Liver (tissue), 9 donors: Measurements from ENCODE around the gene GARNL3. TPM values are rescaled to one million over a fixed set of nuclear protein-coding genes. Genes with fewer than 3 reads are reported as not detected.
A peak's percentile ranks its signal among the peaks of the same experiment; 100 is the strongest.

Experiments
- DNase-seq: peaks from one replicate; pipeline ENCODE4 v3.0.0-alpha.2; 2017; ENCODE audit warnings: low spot score
- H3K27ac ChIP-seq, 2 donors: one replicate each; pipeline ENCODE4 v1.7.0; 2013; ENCODE audit warnings: inconsistent platforms in 2 of 2, low read length in 2 of 2, control low read depth in 1 of 2, low read depth in 1 of 2, mild to moderate bottlenecking in 1 of 2
- H3K27me3 ChIP-seq, 4 donors: one replicate each; pipeline versions ENCODE4 v1.6.1 to v1.7.0; 2013; ENCODE audit warnings: low read length in 3 of 4, inconsistent platforms in 1 of 4, mild to moderate bottlenecking in 1 of 4, moderate library complexity in 1 of 4; ENCODE audit not compliant: control insufficient read depth in 4 of 4, insufficient read depth in 4 of 4
- H3K36me3 ChIP-seq, 4 donors: one replicate each; pipeline versions ENCODE4 v1.6.1 to v1.7.0; 2013; ENCODE audit warnings: low read length in 3 of 4, mild to moderate bottlenecking in 3 of 4, low read depth in 1 of 4, moderate library complexity in 1 of 4; ENCODE audit not compliant: control insufficient read depth in 4 of 4, insufficient read depth in 3 of 4
- H3K4me1 ChIP-seq, 4 donors: one replicate each; pipeline versions ENCODE4 v1.6.1 to v1.7.0; 2013; ENCODE audit warnings: low read length in 3 of 4, mild to moderate bottlenecking in 3 of 4, moderate library complexity in 1 of 4; ENCODE audit not compliant: control insufficient read depth in 4 of 4, insufficient read depth in 4 of 4
- H3K4me3 ChIP-seq, 3 donors: one replicate each; pipeline versions ENCODE4 v1.6.1 to v1.7.0; 2013; ENCODE audit warnings: low read length in 3 of 3, control low read depth in 1 of 3, low read depth in 1 of 3, mild to moderate bottlenecking in 1 of 3
- H3K9ac ChIP-seq, 2 donors: one replicate each; pipeline ENCODE4 v1.7.0; 2013; ENCODE audit warnings: low read length in 2 of 2, mild to moderate bottlenecking in 2 of 2, moderate library complexity in 2 of 2, control low read depth in 1 of 2, low read depth in 1 of 2
- H3K9me3 ChIP-seq, 4 donors: one replicate each; pipeline versions ENCODE4 v1.6.1 to v1.7.0; 2013; ENCODE audit warnings: low read length in 3 of 4; ENCODE audit not compliant: control insufficient read depth in 4 of 4
- EGR1 ChIP-seq, 2 donors: IDR thresholded peaks; 2 replicates each; pipeline ENCODE4 v1.6.1; 2016 to 2018; ENCODE audit warnings: antibody characterized with exemption in 2 of 2, low read depth in 2 of 2
- FOXA2 ChIP-seq: IDR thresholded peaks from 2 replicates; pipeline ENCODE4 v1.6.1; 2016; ENCODE audit warnings: antibody characterized with exemption
- GABPA ChIP-seq, 2 donors: IDR thresholded peaks in 1 of 2; conservative IDR thresholded peaks in 1 of 2; 2 replicates each; pipeline ENCODE4 v1.6.1; 2016; ENCODE audit warnings: antibody characterized with exemption in 2 of 2, mild to moderate bottlenecking in 1 of 2, moderate library complexity in 1 of 2
- HNF4A ChIP-seq, 2 donors: conservative IDR thresholded peaks; 2 replicates each; pipeline ENCODE4 v1.6.1; 2016; ENCODE audit warnings: antibody characterized with exemption in 2 of 2, mild to moderate bottlenecking in 2 of 2
- HNF4G ChIP-seq: IDR thresholded peaks from 2 replicates; pipeline ENCODE4 v1.6.1; 2016; ENCODE audit warnings: antibody characterized with exemption
- JUND ChIP-seq, 2 donors: IDR thresholded peaks; 2 replicates each; pipeline ENCODE4 v1.6.1; 2016; ENCODE audit warnings: antibody characterized with exemption in 2 of 2
- NR2F2 ChIP-seq: IDR thresholded peaks from 2 replicates; pipeline ENCODE4 v1.6.1; 2016; ENCODE audit warnings: antibody characterized with exemption
- RAD21 ChIP-seq, 2 donors: IDR thresholded peaks; 2 replicates each; pipeline ENCODE4 v1.6.1; 2016; ENCODE audit warnings: antibody characterized with exemption in 2 of 2, mild to moderate bottlenecking in 2 of 2
- RXRA ChIP-seq, 2 donors: IDR thresholded peaks; 2 replicates each; pipeline ENCODE4 v1.6.1; 2017 to 2018; ENCODE audit warnings: antibody characterized with exemption in 2 of 2, mild to moderate bottlenecking in 1 of 2
- SP1 ChIP-seq: IDR thresholded peaks from 2 replicates; pipeline ENCODE4 v1.6.1; 2018; ENCODE audit warnings: antibody characterized with exemption, mild to moderate bottlenecking
- TAF1 ChIP-seq: conservative IDR thresholded peaks from 2 replicates; pipeline ENCODE4 v1.6.1; 2016; ENCODE audit warnings: antibody characterized with exemption, mild to moderate bottlenecking
- YY1 ChIP-seq: IDR thresholded peaks from 2 replicates; pipeline ENCODE4 v1.6.1; 2016; ENCODE audit warnings: antibody characterized with exemption, mild to moderate bottlenecking
- WGBS: extraction: QIAGEN DNeasy Blood & Tissue Kit; methylation state at CpG from one replicate; pipeline ENCODE4 v1.1.7; 2013; 5-methylcytosine and 5-hydroxymethylcytosine counted together
- polyA plus RNA-seq, 2 donors: library from polyadenylated mRNA; stranded (reverse) in 1 of 2; unstranded in 1 of 2; fragments of 200-250 nt in 1 of 2; fragments of >200 nt in 1 of 2; fragmentation: Nextera tagmentation in 1 of 2; extraction: Ambion mirVana in 1 of 2; gene quantifications; one replicate each; pipeline versions ENCODE4 v1.2.1 to v1.2.3, GENCODE V29; 2013 to 2015
- total RNA-seq, 2 donors: library from RNA; depleted of rRNA; stranded (reverse); fragments of >200 nt; gene quantifications; one replicate each; pipeline ENCODE4 v1.2.3, GENCODE V29; 2014
- TF ChIP-seq, protein P1 (sequence below): IDR thresholded peaks from 2 replicates; pipeline ENCODE4 v1.6.1; 2016; ENCODE audit warnings: antibody characterized with exemption, mild to moderate bottlenecking
- TF ChIP-seq, protein P2 (sequence below): IDR thresholded peaks from 2 replicates; pipeline ENCODE4 v1.6.1; 2016; ENCODE audit warnings: antibody characterized with exemption
- TF ChIP-seq, protein P3 (sequence below): IDR thresholded peaks from 2 replicates; pipeline ENCODE4 v1.6.1; 2016; ENCODE audit warnings: antibody characterized with exemption
- TF ChIP-seq, protein P4 (sequence below): fragments of 150-350 bp; IDR thresholded peaks from 2 replicates; pipeline ENCODE4 v1.5.1; 2017; ENCODE audit warnings: improper control_type of control experiment, low read depth, low read length; ENCODE audit not compliant: missing input control
- TF ChIP-seq, protein P5 (sequence below): IDR thresholded peaks from 2 replicates; pipeline ENCODE4 v1.6.1; 2016; ENCODE audit warnings: antibody characterized with exemption
- donor health status: healthy.
- donor health status: healthy.
- donor health status: healthy.
- donor health status: healthy.
- donor health status: healthy.

Gene GARNL3
- total and polyA plus RNA-seq, 4 donors = 0.89 to 6.7 (median 3.5) TPM

DNA sequence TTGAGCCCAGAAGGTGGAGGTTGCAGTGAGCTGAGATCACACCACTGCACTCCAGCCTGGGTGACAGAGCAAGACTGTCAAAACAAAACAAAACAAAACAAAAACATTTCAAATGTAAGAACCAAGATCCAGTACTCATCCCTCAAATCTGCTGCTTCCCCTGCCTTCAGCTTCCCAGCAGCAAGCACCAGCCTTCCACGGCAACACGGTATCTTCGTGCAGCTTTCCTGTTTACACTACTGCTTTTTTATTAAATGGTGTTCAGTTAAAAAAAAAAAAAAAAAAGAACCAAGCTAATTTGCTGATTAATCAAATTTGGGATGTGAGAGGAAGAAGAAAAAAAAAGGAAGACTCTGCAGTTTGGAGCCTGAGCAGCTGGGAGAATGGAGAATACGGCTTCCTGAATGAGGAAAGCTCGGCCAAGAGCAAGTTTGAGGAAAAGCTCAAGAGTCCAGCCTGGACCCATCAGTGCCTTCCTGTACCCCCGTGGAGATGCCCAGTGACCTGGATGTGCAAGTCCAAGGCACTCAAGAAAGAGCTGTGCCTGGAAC is 104.4 kb downstream of the GARNL3 start:
- Histone ChIP-seq H3K36me3 (peaks cover 0 to 7% (median 2%) of the 10 kb centered on the region in 4 donors), H3K9me3 (no peaks in the 10 kb centered on the region), H3K27me3 (no peaks in the 10 kb centered on the region), H3K27ac (no peak overlapping the region), H3K4me1 (no peaks in the 10 kb centered on the region), H3K9ac (no peak overlapping the region), H3K4me3 (no peak overlapping the region)
- 71% methylated on average over 6 of the region's 6 CpGs for WGBS
- TF ChIP-seq RAD21 (IDR thresholded peaks at IDR 0.05) (peak in 1 of 2 donors; percentile 13), NR2F2 (no peak)
- no peak for DNase-seq

DNA sequence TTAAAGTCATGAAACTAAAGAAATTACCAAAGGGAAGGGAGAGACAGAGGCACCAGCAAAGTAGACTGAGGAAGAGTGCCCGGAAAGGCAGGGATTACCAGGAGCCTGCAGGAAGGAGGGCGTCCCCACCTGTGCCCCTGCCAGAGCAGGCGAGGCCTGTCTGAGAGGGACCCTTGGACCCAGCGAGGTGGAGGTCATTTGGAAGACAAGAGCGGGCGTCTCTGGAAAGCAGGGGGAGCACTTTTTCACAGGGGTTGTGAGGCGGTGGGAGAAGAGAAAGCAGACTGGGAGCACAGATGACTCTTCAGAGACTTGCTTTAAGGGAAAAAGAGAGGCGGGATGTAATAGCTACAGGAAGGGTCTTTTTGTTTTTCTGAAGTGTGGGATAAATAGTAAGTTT is 104.9 kb downstream of the GARNL3 start:
- Histone ChIP-seq H3K9ac (no peak overlapping the region), H3K4me3 (no peak overlapping the region), H3K27ac (no peak overlapping the region), H3K36me3 (peaks cover 0 to 7% (median 2%) of the 10 kb centered on the region in 4 donors), H3K4me1 (no peaks in the 10 kb centered on the region), H3K9me3 (no peaks in the 10 kb centered on the region), H3K27me3 (no peaks in the 10 kb centered on the region)
- no peak for DNase-seq
- 91% methylated on average over 8 of the region's 8 CpGs for WGBS
- TF ChIP-seq TAF1 (no peak), NR2F2 (no peak), JUND (IDR thresholded peaks at IDR 0.05) (no peak), YY1 (no peak), EGR1 (IDR thresholded peaks at IDR 0.05; ENCODE audit: low read depth in 2 of 2) (no peak), HNF4A (conservative IDR thresholded peaks at IDR 0.05) (no peak), GABPA (IDR thresholded peaks at IDR 0.05 in 1 of 2, conservative IDR thresholded peaks at IDR 0.05 in 1 of 2) (no peak), SP1 (no peak), RXRA (IDR thresholded peaks at IDR 0.05) (no peak), RAD21 (IDR thresholded peaks at IDR 0.05) (no peak), HNF4G (no peak), FOXA2 (no peak)
- TF ChIP-seq, protein P1, sequence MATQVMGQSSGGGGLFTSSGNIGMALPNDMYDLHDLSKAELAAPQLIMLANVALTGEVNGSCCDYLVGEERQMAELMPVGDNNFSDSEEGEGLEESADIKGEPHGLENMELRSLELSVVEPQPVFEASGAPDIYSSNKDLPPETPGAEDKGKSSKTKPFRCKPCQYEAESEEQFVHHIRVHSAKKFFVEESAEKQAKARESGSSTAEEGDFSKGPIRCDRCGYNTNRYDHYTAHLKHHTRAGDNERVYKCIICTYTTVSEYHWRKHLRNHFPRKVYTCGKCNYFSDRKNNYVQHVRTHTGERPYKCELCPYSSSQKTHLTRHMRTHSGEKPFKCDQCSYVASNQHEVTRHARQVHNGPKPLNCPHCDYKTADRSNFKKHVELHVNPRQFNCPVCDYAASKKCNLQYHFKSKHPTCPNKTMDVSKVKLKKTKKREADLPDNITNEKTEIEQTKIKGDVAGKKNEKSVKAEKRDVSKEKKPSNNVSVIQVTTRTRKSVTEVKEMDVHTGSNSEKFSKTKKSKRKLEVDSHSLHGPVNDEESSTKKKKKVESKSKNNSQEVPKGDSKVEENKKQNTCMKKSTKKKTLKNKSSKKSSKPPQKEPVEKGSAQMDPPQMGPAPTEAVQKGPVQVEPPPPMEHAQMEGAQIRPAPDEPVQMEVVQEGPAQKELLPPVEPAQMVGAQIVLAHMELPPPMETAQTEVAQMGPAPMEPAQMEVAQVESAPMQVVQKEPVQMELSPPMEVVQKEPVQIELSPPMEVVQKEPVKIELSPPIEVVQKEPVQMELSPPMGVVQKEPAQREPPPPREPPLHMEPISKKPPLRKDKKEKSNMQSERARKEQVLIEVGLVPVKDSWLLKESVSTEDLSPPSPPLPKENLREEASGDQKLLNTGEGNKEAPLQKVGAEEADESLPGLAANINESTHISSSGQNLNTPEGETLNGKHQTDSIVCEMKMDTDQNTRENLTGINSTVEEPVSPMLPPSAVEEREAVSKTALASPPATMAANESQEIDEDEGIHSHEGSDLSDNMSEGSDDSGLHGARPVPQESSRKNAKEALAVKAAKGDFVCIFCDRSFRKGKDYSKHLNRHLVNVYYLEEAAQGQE = no peak
- TF ChIP-seq, protein P2, sequence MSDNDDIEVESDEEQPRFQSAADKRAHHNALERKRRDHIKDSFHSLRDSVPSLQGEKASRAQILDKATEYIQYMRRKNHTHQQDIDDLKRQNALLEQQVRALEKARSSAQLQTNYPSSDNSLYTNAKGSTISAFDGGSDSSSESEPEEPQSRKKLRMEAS = no peak
- TF ChIP-seq, protein P3, sequence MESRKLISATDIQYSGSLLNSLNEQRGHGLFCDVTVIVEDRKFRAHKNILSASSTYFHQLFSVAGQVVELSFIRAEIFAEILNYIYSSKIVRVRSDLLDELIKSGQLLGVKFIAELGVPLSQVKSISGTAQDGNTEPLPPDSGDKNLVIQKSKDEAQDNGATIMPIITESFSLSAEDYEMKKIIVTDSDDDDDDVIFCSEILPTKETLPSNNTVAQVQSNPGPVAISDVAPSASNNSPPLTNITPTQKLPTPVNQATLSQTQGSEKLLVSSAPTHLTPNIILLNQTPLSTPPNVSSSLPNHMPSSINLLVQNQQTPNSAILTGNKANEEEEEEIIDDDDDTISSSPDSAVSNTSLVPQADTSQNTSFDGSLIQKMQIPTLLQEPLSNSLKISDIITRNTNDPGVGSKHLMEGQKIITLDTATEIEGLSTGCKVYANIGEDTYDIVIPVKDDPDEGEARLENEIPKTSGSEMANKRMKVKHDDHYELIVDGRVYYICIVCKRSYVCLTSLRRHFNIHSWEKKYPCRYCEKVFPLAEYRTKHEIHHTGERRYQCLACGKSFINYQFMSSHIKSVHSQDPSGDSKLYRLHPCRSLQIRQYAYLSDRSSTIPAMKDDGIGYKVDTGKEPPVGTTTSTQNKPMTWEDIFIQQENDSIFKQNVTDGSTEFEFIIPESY = no peak
- TF ChIP-seq, protein P4, sequence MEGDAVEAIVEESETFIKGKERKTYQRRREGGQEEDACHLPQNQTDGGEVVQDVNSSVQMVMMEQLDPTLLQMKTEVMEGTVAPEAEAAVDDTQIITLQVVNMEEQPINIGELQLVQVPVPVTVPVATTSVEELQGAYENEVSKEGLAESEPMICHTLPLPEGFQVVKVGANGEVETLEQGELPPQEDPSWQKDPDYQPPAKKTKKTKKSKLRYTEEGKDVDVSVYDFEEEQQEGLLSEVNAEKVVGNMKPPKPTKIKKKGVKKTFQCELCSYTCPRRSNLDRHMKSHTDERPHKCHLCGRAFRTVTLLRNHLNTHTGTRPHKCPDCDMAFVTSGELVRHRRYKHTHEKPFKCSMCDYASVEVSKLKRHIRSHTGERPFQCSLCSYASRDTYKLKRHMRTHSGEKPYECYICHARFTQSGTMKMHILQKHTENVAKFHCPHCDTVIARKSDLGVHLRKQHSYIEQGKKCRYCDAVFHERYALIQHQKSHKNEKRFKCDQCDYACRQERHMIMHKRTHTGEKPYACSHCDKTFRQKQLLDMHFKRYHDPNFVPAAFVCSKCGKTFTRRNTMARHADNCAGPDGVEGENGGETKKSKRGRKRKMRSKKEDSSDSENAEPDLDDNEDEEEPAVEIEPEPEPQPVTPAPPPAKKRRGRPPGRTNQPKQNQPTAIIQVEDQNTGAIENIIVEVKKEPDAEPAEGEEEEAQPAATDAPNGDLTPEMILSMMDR = no peak
- TF ChIP-seq, protein P5, sequence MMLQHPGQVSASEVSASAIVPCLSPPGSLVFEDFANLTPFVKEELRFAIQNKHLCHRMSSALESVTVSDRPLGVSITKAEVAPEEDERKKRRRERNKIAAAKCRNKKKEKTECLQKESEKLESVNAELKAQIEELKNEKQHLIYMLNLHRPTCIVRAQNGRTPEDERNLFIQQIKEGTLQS = no peak
